C1 segment of cervical spinal cord (tissue), 14 donors: ENCODE data around the gene SLC17A7.
"Not testable (repeated sequence)": the region's sequence is repeated elsewhere in the genome, so short reads cannot be mapped to it uniquely, and the experiment has no call there.

Experiments
- DNase-seq, 14 donors: peaks; one replicate each; lab custom pipeline; 2025; lab: John Stamatoyannopoulos, UW

SLC17A7 gene

GRCh38 chr19:49441210-49441959 is at the start of gene SLC17A7:
Gene SLC17A7, minus strand, starts transcription at chr19:49441527. Its CDS starts 148 bp downstream, at chr19:49441379.
- DNase-seq, result peak in 2 of 14 donors; percentile 18 to 80

- DNase-seq, result no peak
These were observed 49.1 kb upstream of the SLC17A7 start for GRCh38 chr19:49490287-49491029.

- no peak for DNase-seq
These were observed 48.4 kb upstream of the SLC17A7 start for GRCh38 chr19:49489601-49490167.

GRCh38 chr19:49488863-49489537 is 47.7 kb upstream of the SLC17A7 start:
- DNase-seq, result no peak

GRCh38 chr19:49488046-49488862 is 46.9 kb upstream of the SLC17A7 start:
- DNase-seq, result peak in 1 of 14 donors; percentile 34

- DNase-seq, result peak; percentile 95 to 100 (median 98)
These were observed 46.1 kb upstream of the SLC17A7 start, which contains the start of gene RPL13A for GRCh38 chr19:49487277-49488045. Gene RPL13A, plus strand, starts transcription at chr19:49487608. Its CDS starts 22 bp downstream, at chr19:49487630.

- DNase-seq, result no peak
These were observed 45.5 kb upstream of the SLC17A7 start for GRCh38 chr19:49486710-49487276.

- DNase-seq, result no peak
These were observed 44.9 kb upstream of the SLC17A7 start for GRCh38 chr19:49486232-49486631.

- no peak for DNase-seq
These were observed 39.8 kb upstream of the SLC17A7 start for GRCh38 chr19:49481020-49481683.

GRCh38 chr19:49479975-49480628 is 38.8 kb upstream of the SLC17A7 start:
- DNase-seq, result no peak

GRCh38 chr19:49475995-49476880 is 34.9 kb upstream of the SLC17A7 start:
- DNase-seq, result peak in 6 of 14 donors; percentile 9 to 35 (median 16)

GRCh38 chr19:49475191-49475917 is 34.0 kb upstream of the SLC17A7 start:
- DNase-seq, result no peak

- no peak for DNase-seq
These were observed 33.2 kb upstream of the SLC17A7 start for GRCh38 chr19:49474542-49474924.

- DNase-seq, result peak in 12 of 14 donors; percentile 8 to 78 (median 46)
These were observed 32.7 kb upstream of the SLC17A7 start, which contains the start of gene FLT3LG for GRCh38 chr19:49473868-49474541. Gene FLT3LG, plus strand, starts transcription at chr19:49474215. Its CDS starts 425 bp downstream, at chr19:49474640.

GRCh38 chr19:49473501-49473867 is 32.2 kb upstream of the SLC17A7 start:
- not testable (repeated sequence) for DNase-seq

GRCh38 chr19:49472936-49473335 is 31.6 kb upstream of the SLC17A7 start:
- no peak for DNase-seq
